Mucosa of rectum (tissue), 2 donors: ENCODE results near the gene RNF182.

Source experiments
- H3K27ac ChIP-seq, 2 donors: one replicate each; pipeline ENCODE4 v1.7.0; 2013; ENCODE audit warnings: inconsistent platforms in 2 of 2, low read depth in 2 of 2, low read length in 2 of 2
- H3K27me3 ChIP-seq, 2 donors: one replicate each; pipeline ENCODE4 v1.7.0; 2013; ENCODE audit warnings: low read length in 2 of 2; ENCODE audit not compliant: control insufficient read depth in 2 of 2, insufficient read depth in 2 of 2
- H3K36me3 ChIP-seq, 2 donors: one replicate each; pipeline ENCODE4 v1.7.0; 2013; ENCODE audit warnings: low read length in 2 of 2; ENCODE audit not compliant: control insufficient read depth in 2 of 2, insufficient read depth in 2 of 2
- H3K4me1 ChIP-seq, 2 donors: one replicate each; pipeline ENCODE4 v1.7.0; 2013; ENCODE audit warnings: low read length in 2 of 2, mild to moderate bottlenecking in 1 of 2; ENCODE audit not compliant: control insufficient read depth in 2 of 2, insufficient read depth in 2 of 2
- H3K4me3 ChIP-seq, 2 donors: one replicate each; pipeline ENCODE4 v1.7.0; 2013; ENCODE audit warnings: low read length in 2 of 2
- H3K9ac ChIP-seq, 2 donors: one replicate each; pipeline ENCODE4 v1.7.0; 2013; ENCODE audit warnings: low read length in 2 of 2, low read depth in 1 of 2, mild to moderate bottlenecking in 1 of 2
- H3K9me3 ChIP-seq, 2 donors: one replicate each; pipeline ENCODE4 v1.7.0; 2013; ENCODE audit warnings: low read length in 2 of 2; ENCODE audit not compliant: control insufficient read depth in 2 of 2
- donor health status: healthy.
- donor health status: Normal muscosa, but diverticular disease.

The RNF182 gene

DNA sequence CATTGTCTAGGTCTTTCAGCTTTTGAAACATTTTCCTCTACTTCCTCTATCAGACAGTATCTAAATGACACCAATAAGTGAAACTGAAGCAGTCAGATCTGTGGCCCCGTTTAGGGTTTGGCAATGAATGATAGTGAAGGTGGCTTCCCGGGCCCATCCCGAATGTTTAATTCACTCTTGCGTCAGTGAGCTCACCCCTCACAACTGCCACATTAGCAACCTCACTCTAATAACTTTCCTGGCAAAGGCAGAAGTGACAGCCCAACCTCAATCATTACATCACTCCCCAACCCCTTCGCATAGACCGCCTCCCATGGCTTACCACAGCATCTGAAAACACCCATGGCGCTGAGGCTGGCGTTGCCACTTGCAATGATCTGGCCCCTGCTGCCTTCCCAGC is 100.4 kb downstream of the RNF182 start:
- Histone ChIP-seq H3K4me3 (no peak overlapping the region), H3K9me3 (no peaks in the 10 kb centered on the region), H3K27ac (no peak overlapping the region), H3K27me3 (no peaks in the 10 kb centered on the region), H3K9ac (no peak overlapping the region), H3K36me3 (no peaks in the 10 kb centered on the region), H3K4me1 (no peaks in the 10 kb centered on the region)

DNA sequence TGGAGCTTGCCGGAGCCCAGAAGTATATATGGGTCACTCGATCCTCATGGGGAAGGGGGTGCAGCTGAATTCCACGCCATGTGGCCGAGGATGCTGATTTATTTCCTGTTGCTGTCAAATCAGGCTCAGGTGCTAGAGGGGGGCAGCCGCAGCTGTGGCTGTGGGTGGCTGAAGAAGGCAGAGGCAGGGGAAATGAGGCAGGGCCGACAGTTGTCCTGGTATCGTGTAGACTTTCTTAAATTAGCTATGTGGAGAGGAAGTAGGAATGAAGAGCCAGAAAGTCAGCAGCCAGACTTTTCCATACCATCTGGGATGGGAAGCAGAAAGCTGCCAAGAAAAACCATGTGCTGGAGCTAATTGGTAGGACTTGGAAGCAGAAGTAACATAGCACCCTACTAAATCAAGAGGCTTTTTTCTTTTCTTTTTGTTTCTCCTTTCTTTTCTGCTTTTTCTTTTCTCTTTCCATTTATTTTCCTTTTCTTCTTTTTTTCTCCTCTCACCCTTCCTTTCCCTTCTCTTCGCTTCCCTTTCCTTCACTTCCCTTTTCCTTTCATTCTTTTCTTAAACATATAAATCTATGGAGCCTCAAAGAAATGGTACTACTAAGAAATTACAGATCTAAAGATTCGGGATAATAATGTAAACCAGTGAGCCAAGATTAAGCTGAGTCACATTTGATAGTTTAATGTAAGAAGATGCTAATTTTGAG is 102.2 kb downstream of the RNF182 start:
- Histone ChIP-seq H3K9ac (no peak overlapping the region), H3K4me3 (no peak overlapping the region), H3K9me3 (no peaks in the 10 kb centered on the region), H3K4me1 (no peaks in the 10 kb centered on the region), H3K36me3 (no peaks in the 10 kb centered on the region), H3K27me3 (peaks cover 0 to 2% of the 10 kb centered on the region in 2 donors), H3K27ac (no peak overlapping the region)

GRCh38 chr6:14028631-14029030 is 103.9 kb downstream of the RNF182 start:
- H3K9ac ChIP-seq = no peak overlapping the region
- no peaks in the 10 kb centered on the region for H3K9me3 ChIP-seq
- H3K4me1 ChIP-seq = no peaks in the 10 kb centered on the region
- H3K4me3 ChIP-seq = no peak overlapping the region
- no peak overlapping the region for H3K27ac ChIP-seq
- H3K27me3 ChIP-seq = peaks cover 0 to 2% of the 10 kb centered on the region in 2 donors
- no peaks in the 10 kb centered on the region for H3K36me3 ChIP-seq

DNA sequence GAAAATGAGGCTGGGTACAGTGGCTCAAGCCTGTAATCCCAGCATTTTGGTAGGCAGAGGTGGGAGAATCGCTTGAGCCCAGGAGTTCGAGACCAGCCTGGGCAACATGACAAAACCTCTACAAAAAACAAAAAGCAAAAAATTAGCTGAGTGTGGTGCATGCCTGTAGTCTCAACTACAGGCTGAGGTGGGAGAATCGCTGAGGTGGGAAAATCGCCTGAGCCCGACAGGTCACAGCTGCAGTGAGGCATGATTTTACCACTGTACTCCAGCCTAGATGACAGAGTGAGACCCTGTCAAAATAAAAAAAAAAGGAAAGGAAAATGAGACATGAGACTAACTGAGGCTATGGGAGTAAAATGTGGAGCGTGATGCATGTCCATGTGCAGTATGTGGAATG is 104.9 kb downstream of the RNF182 start:
- H3K4me3 ChIP-seq = no peak overlapping the region
- no peaks in the 10 kb centered on the region for H3K36me3 ChIP-seq
- H3K9ac ChIP-seq = no peak overlapping the region
- no peaks in the 10 kb centered on the region for H3K4me1 ChIP-seq
- H3K9me3 ChIP-seq = no peaks in the 10 kb centered on the region
- H3K27me3 ChIP-seq = peaks cover 0 to 2% of the 10 kb centered on the region in 2 donors
- no peak overlapping the region for H3K27ac ChIP-seq
